Right renal cortex interstitium (tissue), 3 donors: ENCODE measurements around the gene UQCC2. TPM values are rescaled to one million over a fixed set of nuclear protein-coding genes. Genes with fewer than 3 reads are reported as not detected.

Experiments used
- DNase-seq, 3 donors: peaks; one replicate each; pipeline ENCODE4 v3.0.0-alpha.2; 2013; ENCODE audit warnings: low read depth in 3 of 3, low spot score in 2 of 3
- polyA plus RNA-seq, 3 donors: library from polyadenylated mRNA; unstranded; fragments of 120-200 nt; gene quantifications; one replicate each; pipeline ENCODE4 v1.2.1, GENCODE V29; 2013; ENCODE audit not compliant: insufficient read length in 3 of 3

Gene UQCC2
- 10 to 100 TPM; 48.7 to 60.2 (median 60.2) TPM for polyA plus RNA-seq

- DNase-seq = peak; percentile 90 to 97 (median 91)
Observed at GRCh38 chr6:33711140-33712129, at the start of gene UQCC2. TSS of gene UQCC2 (minus strand) at chr6:33711700. CDS start at chr6:33711686, 14 bp downstream.

- no peak for DNase-seq
Observed at GRCh38 chr6:33759887-33760629, 48.6 kb upstream of the UQCC2 start.

GRCh38 chr6:33758815-33759216 is 47.3 kb upstream of the UQCC2 start:
- no peak for DNase-seq

- no peak for DNase-seq
Observed at GRCh38 chr6:33757906-33758305, 46.4 kb upstream of the UQCC2 start.

GRCh38 chr6:33757113-33757512 is 45.6 kb upstream of the UQCC2 start:
- no peak for DNase-seq

- DNase-seq = no peak
Observed at GRCh38 chr6:33756211-33756954, 44.9 kb upstream of the UQCC2 start.

GRCh38 chr6:33755070-33755869 is 43.8 kb upstream of the UQCC2 start:
- no peak for DNase-seq

- no peak for DNase-seq
Observed at GRCh38 chr6:33754222-33754621, 42.7 kb upstream of the UQCC2 start.

GRCh38 chr6:33752646-33753015 is 41.1 kb upstream of the UQCC2 start:
- DNase-seq = no peak

GRCh38 chr6:33751771-33752645 is 40.5 kb upstream of the UQCC2 start:
- DNase-seq = no peak

GRCh38 chr6:33750244-33750991 is 38.9 kb upstream of the UQCC2 start:
- DNase-seq = no peak

- no peak for DNase-seq
Observed at GRCh38 chr6:33749401-33749800, 37.9 kb upstream of the UQCC2 start.

GRCh38 chr6:33748841-33749240 is 37.3 kb upstream of the UQCC2 start:
- no peak for DNase-seq

- DNase-seq = no peak
Observed at GRCh38 chr6:33747823-33748222, 36.3 kb upstream of the UQCC2 start.

GRCh38 chr6:33746651-33747100 is 35.2 kb upstream of the UQCC2 start, which contains the start of gene IP6K3:
TSS of gene IP6K3 (minus strand) at chr6:33746905. CDS start at chr6:33735476, 11,429 bp downstream.
- DNase-seq = no peak

GRCh38 chr6:33746036-33746600 is 34.6 kb upstream of the UQCC2 start:
- no peak for DNase-seq

GRCh38 chr6:33745548-33745947 is 34.0 kb upstream of the UQCC2 start:
- no peak for DNase-seq
